HG02610 (cell line): Measurements from ENCODE around the gene RASGRF2.

Experiments used
- ATAC-seq: cut with Tn5 transposase; IDR thresholded peaks from one replicate; pipeline ENCODE4 v1.9.1; 2021; ENCODE audit warnings: mild to moderate bottlenecking, moderate library complexity; ENCODE audit not compliant: unreplicated experiment

Gene RASGRF2

DNA sequence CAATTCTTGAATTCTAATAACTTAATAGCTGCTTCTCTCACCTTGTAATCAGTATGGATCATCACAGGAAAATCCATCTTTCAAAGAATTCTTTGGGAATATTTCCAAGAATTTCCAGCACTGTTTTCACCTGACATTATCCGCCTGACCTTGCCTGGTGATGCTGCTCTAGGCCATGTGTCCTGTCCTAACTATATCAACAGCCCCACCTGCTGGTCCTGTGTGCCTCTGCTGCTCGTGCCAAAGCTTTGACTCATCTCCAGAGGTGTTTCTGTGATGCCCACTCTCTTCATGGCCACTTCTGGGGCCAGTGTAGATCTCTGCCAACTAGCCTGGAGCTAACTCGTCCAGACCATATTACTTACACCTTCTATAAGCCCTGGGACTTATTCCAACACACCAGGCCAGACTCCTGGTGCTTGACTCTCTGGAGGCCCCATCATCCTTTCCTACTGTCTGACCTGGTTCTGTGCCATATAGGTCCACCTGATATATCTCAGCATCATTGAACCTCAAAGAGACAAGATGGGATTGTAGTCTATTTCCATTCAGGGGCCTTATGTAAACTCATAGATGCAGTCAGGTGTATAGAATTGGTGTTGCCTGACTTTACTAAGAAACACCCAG is 205.4 kb downstream of the RASGRF2 start:
- ATAC-seq: peak; percentile 76

DNA sequence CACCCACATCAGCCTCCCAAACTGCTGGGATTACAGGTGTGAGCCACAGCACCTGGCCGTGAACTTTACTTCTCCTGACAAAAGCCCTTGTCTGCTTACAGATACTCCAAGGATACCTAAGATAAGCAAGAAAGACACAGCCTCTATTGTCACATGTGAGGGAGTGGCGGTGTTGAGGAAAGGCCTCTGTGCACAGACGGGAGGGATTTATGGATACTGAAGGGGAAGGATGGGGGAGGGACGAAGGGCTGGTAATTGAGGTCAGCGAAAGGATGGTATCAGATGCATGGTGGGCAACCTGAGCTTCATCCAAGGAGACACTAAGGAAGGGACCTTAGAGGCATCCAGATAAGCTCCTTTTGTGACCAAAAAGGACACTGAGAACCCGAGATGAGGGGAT is 206.3 kb downstream of the RASGRF2 start:
- ATAC-seq: no peak

DNA sequence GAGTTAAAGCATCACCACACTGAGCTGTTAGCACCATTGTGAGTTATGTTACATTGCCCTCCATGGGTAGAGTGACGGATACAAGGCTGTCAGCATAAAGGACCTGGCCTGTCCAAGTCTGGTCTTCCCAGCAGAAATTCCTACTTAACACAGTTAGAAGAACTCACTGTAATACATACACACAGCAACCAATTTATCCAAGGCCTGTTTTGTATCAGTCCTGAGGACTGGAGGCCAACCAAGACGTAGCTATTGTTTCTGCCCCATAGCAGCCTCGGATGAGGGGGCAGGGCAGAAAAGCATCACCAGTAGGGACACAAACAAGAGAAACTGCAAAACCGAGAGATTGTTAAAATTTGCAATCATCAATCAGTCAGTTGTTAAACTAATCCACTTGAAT is 206.9 kb downstream of the RASGRF2 start:
- no peak for ATAC-seq

DNA sequence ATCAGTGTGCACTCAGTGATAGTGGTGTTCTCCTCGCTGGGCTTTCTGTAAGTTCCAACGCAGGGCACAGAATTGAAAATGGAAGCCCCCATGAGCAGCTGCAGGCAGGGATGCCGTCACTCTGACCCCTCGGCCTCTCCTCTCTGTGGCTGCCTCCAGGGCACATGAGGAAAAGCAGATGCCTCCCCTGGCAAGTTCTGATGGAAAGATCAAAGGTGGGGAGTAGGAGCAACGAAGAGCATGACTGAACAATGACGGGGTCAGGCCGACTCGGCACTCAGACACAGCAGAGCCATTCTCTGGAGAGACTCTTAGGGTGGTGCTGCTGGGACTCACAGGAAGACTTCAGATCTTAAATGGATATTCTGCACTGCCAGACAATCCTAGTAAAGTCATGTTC is 207.4 kb downstream of the RASGRF2 start:
- ATAC-seq: no peak

DNA sequence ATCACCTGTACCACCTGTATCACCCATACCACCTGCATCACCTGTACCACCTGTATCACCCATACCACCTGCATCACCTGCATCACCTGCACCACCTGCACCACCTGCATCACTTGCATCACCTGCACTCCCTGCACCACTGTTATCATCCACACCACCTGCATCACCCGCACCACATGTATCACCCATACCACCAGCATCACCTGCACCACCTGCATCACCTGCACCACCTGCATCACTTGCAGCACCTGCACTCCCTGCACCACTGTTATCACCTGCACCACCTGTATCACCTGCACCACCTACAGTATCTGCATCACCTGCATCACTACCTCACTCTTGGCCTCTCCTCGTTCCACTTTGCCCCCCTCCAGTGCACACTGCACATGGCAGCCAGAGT is 209.8 kb downstream of the RASGRF2 start:
- ATAC-seq: no peak

DNA sequence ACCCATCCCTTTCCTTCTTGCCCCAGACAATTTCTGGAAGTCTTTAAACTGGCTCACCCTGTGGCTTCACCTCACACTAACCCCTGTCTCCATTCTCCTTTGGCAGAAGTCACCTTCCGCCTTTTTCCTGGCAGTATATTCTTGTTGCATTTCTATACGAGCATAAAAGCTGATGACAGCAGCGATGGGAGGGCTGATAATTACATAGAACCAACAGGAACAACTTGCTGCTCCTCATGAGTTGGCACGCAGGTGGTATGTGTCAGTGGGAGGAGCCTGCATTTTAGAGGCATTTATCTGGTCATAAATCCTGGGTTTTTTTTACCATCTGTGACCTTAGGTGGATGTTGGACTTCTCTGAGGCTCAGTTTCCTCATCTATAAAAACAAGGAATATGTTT is 211.6 kb downstream of the RASGRF2 start:
- ATAC-seq: no peak

DNA sequence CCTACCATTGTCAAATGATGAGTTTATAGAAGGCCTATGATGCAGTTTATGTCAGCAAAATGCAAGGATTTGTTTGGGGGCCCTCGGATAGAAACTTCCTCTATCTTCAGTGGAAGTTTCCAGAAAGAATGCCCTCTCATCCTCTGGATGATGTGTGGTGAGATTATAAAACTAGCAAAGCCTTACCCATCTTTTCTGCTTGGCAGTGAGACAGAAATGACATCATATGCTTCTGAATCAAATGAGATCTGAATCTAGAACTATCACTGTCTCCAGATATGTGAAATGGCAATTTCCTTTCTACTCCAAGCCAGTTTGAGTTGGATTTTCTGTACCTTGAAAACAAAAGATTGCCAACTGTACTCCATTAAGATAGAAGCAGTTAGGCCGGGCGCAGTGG is 212.5 kb downstream of the RASGRF2 start:
- ATAC-seq: no peak

DNA sequence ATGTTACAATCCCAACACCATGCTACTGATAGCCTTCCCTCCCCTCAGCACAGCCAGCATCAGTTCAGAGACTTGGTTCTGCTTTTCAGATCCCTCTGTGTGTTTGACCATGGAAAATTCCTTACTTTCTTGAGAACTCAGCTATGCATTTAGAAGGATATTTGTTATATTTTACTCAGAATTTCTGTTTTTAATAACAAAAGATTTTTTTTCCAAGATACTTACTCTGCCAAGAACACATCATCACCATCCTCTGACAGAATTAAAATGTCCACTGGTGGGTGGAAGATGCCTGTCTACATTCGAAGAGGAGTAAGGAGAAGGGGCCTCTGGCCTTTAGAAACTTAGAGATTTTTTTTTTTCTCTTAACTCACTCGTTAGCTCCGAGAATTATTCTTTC is 216.9 kb downstream of the RASGRF2 start:
- ATAC-seq: no peak

DNA sequence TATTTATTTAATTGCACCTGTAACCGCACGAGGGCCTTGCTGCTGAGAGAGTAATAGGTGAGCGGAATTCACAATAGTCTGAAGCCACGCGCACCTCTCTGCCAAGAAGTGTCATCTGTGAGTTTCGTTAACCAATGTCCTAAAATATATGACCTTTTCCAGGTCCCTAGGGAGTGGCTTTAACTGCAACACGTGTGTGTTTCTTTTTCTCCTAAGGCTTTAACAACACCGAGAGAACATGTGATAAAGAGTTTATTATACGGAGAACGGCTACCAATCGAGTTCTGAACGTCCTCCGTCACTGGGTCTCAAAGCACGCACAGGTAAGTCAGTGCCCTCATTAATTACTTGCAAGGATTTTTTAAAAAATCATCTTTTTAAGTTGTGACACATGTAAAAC is 219.8 kb downstream of the RASGRF2 start:
- ATAC-seq: no peak

DNA sequence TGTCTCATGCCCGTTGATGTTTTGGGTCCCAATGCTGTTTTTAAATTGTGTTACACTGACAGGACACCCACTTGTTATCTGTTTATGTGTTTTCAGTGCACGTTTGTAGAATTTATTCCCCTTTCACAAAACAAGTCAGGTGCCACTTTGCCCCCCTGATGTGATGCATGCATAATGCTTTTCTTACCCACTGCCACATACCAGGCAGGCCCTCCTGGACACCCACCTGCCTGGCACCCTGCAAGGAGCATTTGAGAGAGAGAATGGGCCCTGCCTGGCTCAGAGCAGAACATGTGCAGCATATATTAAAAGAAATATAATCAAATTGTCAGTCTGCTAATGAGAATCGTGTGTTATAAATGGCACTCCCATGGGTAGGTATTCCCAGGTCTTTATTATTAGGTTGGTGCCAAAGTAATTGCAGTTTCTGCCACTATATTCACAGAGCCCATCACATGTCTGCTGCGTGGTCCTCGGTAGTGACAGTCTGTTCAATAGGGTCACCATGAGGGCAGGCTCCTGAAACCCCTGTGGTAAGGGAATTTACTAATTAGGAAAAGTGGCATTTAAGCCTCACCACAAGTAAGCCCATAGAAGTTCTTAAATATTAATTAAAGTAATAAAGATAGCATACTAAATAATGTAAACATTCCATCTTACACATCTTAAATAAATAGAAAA is 220.8 kb downstream of the RASGRF2 start:
- no peak for ATAC-seq

DNA sequence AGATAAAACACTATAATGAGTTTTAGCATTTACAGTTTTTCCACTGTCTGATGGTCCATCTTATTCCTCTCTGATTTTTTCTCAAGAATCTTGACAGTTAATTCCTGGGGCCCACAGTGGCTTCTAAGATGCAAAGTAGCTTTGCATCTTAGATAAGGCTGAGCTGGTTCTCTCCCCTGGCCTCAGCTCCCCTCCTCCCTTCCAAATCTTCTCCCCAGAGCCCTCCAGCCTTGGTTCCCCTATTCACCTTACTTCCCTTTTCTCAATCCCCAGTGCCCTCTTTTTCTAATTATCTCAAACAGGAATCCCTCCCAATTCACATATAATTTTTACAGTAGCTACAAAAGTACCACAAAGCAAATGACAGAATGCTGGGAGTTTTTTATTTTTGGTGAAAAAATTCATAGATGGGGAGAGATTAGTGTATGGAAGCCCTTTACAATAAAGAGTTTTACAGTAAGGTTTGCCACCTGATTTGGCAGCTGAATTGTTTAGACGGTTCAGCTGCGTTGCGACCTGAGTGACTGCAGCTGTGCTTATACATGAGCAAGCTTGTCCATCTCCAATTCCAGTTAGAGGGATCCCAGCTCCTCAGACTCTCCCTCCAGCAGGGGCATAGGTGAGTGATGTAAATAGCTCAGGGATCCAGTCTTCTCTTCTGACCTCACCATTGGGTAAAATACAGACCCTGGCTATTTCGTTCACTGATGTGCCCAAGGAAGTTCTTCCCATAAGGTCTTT is 221.6 kb downstream of the RASGRF2 start:
- no peak for ATAC-seq

DNA sequence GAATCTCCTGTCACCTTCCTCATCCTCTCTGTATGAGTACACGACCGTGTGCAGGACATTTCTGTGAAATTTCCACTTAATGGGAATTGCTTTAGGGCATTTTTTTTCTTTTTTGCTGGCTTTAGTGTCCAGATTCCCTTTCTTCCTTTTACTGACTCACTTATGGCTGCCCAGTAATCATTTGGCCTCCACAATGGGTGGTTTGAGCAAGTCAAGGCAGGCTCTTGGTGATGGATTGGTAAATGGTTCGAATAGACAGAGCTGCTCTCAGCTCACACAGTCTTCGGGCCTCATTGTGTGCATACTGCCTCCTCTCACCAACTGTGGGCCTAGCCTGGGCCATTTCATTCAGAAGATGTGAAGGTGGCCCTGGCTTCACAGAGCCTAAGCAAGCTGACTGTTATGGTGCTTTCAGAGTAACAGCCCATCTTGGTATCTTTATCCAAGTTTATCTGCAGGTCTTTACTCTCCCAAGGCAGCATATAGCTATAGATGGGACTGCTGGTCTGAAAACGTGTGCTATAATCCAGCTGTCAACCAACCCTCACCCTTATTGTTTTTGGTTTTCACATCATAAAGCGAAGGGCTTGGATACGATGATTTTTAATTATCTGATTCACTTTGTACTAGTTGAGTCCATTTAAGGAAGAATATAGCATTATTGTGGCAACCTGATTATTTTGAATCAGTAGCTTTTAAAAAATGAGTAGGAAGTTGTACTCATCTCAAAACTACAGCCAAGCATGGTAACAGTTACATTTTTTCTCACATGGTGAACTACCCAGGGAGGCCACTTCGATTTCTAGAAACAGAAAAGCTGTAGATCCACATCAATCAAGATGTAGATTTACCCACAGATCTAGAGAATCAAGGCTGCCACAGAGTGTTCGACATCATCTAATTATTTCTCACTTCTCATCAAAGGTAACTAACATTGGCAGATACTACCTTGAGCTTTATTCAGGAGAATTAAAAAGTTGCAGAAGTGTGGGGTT is 222.5 kb downstream of the RASGRF2 start:
- peak; percentile 53 for ATAC-seq

DNA sequence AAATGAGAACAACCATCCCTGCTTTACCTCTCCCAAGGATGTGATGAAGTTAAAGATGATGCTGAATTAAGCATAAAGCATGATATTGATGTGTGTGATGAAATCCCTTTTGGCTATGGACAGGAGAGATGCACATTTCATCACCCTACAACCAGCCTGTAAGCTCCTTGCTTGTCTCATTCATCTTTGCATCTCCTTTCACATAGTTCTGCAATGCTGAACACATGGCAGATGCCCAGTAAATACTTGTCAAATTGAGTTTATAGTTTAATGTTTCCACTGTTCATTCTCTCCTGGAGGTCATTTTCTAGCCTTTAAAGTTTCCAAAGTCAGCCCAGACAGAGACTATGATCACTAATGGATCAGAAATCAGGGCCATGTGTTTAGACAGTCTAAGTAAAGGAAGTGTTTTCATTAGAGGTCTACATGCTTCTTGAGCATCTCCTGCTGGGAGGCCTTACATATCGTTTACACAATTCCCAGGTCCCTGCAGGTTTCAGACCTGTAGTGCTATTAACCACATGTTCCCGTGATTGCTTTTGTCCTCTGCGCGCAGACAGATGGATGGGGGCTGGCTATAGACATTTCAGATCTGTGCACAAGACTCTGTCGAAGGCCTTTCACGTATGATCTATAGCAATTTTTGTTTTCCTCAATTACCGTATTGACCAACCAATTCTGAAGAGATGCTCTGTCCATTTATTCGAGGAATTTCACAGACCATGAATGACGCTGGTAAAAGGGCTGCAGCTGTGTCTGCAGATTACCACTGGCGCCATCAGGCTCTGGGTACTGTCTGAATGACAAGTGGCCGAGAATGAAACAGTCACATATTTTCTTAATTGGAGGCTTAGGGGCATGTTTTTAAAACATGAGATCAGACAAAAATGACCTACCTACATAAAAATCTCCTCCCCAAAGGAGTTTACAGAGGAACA is 223.9 kb downstream of the RASGRF2 start:
- no peak for ATAC-seq

DNA sequence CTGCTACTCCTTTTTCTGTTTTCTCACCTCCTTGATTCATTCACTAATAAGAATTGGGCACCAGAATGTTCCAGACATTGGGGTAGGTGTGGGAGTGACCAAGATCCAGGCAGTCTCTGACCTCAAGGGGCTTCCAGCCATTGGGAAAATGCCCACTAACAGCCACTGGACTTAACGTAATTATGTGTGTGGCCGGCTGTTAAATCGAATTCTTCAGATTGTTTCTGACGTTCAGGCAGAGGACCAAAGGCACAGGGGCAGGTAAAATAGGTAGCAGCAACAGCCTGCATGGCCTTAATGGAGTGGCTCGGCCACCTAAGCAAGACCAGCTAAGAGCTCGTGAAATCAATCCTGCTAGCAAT is 224.6 kb downstream of the RASGRF2 start:
- no peak for ATAC-seq

DNA sequence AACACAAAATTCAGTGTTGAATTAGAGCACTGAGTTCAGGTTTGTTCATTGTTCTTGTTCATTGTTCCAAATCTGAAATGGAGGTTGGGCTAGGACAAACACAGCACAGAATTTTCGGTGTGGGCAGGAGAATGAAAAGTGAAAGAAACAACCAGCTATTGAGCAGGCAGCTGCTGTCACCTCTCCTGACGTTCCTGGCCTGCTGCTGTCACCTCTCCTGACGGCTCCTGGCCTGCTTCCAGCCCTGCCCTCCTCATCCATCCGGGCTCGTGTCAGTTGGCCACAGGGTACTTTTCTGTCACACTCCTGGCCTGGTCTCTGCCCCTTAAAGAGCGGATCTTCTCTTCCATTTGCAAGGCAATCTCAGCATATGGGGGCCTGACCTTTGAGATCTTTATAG is 227.7 kb downstream of the RASGRF2 start:
- no peak for ATAC-seq

DNA sequence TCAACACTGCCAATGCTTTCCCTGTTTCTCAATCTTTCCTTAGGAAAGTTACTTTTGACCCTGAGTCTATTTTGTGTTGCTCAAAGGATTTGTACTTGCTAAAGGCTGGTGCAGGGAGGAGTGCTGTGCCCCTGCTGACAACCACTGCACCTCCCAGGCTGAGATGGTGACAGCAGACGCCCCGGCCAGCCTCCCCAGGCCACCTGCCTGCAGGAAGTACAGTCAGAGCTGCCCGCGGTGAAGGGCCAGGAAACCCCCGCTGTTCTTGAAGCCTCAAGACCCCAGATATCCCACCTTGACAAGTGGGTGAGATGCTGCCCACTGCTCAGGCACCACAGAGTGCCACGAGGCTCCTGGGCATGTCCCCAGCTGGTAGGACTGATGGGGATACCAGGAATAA is 228.8 kb downstream of the RASGRF2 start:
- no peak for ATAC-seq

DNA sequence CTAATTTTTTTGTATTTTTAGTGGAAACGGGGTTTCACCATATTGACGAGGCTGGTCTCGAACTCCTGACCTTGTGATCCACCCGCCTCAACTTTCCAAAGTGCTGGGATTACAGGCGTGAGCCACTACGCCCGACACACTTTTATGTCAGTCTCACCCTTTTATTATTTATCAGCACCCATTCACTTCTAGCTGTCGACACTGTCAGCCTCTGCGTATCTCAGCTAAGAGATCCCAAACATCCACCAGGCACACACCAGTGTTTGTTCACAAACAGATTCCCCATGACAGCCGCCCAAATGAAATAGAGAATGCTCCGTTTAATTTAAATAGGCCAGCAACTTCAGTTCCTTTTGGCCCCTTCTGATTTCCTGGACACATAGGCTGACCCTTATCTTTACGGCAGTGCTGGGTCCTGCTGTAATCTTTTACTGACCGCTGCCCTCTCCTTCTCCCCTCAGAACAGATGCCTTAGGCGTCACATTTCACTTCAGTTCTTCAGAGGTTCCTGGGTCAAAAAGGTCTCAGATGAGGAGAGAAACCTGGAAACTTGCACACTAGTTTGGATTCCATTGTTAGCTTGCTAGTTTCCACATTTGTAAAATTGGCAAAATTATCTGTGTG is 229.8 kb downstream of the RASGRF2 start:
- ATAC-seq: no peak

DNA sequence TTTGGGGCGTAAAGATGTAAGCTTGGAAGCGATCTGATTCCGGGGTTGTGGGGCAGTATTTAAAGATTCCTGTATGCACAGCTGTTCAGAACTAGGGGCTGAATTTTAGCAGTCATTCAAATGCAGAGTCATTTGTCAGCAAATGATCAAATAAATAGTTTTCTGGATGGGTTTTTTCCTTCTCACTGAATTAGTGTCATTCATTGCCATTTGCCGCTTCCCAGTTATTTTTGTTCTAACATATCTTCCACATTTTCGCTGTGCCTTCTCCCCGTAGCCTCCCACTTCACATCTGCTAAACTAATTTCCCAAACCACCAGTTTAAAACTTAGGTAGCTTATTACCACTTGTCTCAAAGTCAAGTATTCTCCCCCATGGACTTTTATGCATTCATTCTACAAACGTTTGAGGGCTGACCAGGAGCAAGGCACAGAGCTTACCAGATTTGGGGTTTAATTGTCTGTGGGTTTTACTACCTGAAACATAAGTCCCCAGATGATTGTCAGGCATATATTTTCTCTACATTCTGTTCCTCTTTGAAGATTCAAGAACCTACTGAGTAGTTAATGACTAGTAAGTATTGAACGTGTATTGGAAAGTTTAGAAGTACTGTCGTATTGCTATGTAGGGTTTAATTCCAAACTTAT is 231.7 kb downstream of the RASGRF2 start:
- no peak for ATAC-seq

DNA sequence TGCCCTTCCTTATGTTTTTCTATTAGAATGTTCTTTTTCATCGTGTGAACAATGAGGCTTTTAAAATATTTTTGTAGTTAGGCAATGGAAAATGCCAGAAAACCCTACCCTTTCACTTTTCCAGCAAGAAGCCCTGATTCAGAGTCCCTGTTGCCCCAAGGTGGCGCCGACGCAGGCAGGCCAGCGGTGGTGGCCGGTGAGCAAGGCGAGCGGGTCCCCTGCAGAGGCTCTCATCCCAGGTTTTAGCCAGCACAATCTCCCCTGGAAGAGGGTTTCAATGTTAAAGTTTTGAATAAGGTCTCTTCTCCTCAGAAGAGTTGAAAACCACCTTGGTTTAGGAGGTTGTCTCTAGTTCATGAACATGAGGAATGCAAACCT is 232.2 kb downstream of the RASGRF2 start:
- no peak for ATAC-seq
